Measurements from ENCODE around the gene SUPT20H. TPM values are rescaled to one million over a fixed set of nuclear protein-coding genes. Genes with fewer than 3 reads are reported as not detected.

SUPT20H gene
- total and polyA plus RNA-seq, 2 experiments from 2014 or later: 47.5 to 58.3 TPM

- Histone ChIP-seq H2AFZ (no peak overlapping the region), H3K36me3 (replicated peaks; ENCODE audit: insufficient read depth, low read depth) (no peaks in the 10 kb centered on the region), H4K20me1 (ENCODE audit: insufficient read depth, poor library complexity, severe bottlenecking) (no peaks in the 10 kb centered on the region), H3K27ac (no peak overlapping the region), H3K79me2 (peaks cover 5% of the 10 kb centered on the region), H3K4me1 (ENCODE audit: insufficient read depth) (no peaks in the 10 kb centered on the region), H3K4me2 (no peak overlapping the region), H3K27me3 (no peaks in the 10 kb centered on the region), H3K9me2 (replicated peaks; ENCODE audit: insufficient read depth) (no peaks in the 10 kb centered on the region), H3K9me3 (ENCODE audit: low read depth) (no peaks in the 10 kb centered on the region), H3K4me3 (no peak overlapping the region)
- DNase-seq (ENCODE audit: low spot score): no peak
- TF ChIP-seq EZH2 (IDR thresholded peaks at IDR 0.05; ENCODE audit: borderline replicate concordance) (no peak), CTCF (IDR thresholded peaks at IDR 0.05; ENCODE audit: poor library complexity) (no peak), EZH2phosphoT487 (IDR thresholded peaks at IDR 0.05; ENCODE audit: low read depth, severe bottlenecking, unreplicated experiment) (no peak)
Observed at GRCh38 chr13:37040789-37041188, 18.7 kb downstream of the SUPT20H start.

GRCh38 chr13:37039896-37040295 lies 19.6 kb downstream of the SUPT20H start:
- H3K4me3 ChIP-seq: no peak overlapping the region
- no peaks in the 10 kb centered on the region for H3K36me3 ChIP-seq (replicated peaks; ENCODE audit: insufficient read depth, low read depth)
- DNase-seq (ENCODE audit: low spot score): no peak
- H2AFZ ChIP-seq: no peak overlapping the region
- H3K79me2 ChIP-seq: no peaks in the 10 kb centered on the region
- H3K4me2 ChIP-seq: no peak overlapping the region
- H3K27me3 ChIP-seq: no peaks in the 10 kb centered on the region
- TF ChIP-seq EZH2phosphoT487 (IDR thresholded peaks at IDR 0.05; ENCODE audit: low read depth, severe bottlenecking, unreplicated experiment) (no peak), EZH2 (IDR thresholded peaks at IDR 0.05; ENCODE audit: borderline replicate concordance) (no peak), CTCF (IDR thresholded peaks at IDR 0.05; ENCODE audit: poor library complexity) (no peak)
- H3K27ac ChIP-seq: no peak overlapping the region
- H3K4me1 ChIP-seq (ENCODE audit: insufficient read depth): no peaks in the 10 kb centered on the region
- H3K9me2 ChIP-seq (replicated peaks; ENCODE audit: insufficient read depth): no peaks in the 10 kb centered on the region
- no peaks in the 10 kb centered on the region for H3K9me3 ChIP-seq (ENCODE audit: low read depth)
- no peaks in the 10 kb centered on the region for H4K20me1 ChIP-seq (ENCODE audit: insufficient read depth, poor library complexity, severe bottlenecking)

- Histone ChIP-seq H4K20me1 (ENCODE audit: insufficient read depth, poor library complexity, severe bottlenecking) (no peaks in the 10 kb centered on the region), H3K27ac (no peak overlapping the region), H3K4me2 (no peak overlapping the region), H3K9me3 (ENCODE audit: low read depth) (no peaks in the 10 kb centered on the region), H3K27me3 (no peaks in the 10 kb centered on the region), H3K4me3 (no peak overlapping the region), H3K36me3 (replicated peaks; ENCODE audit: insufficient read depth, low read depth) (no peaks in the 10 kb centered on the region), H3K79me2 (no peaks in the 10 kb centered on the region), H3K4me1 (ENCODE audit: insufficient read depth) (no peaks in the 10 kb centered on the region), H3K9me2 (replicated peaks; ENCODE audit: insufficient read depth) (no peaks in the 10 kb centered on the region), H2AFZ (no peak overlapping the region)
- DNase-seq (ENCODE audit: low spot score): no peak
- TF ChIP-seq EZH2phosphoT487 (IDR thresholded peaks at IDR 0.05; ENCODE audit: low read depth, severe bottlenecking, unreplicated experiment): no peak
- TF ChIP-seq CTCF (IDR thresholded peaks at IDR 0.05; ENCODE audit: poor library complexity): no peak
- TF ChIP-seq EZH2 (IDR thresholded peaks at IDR 0.05; ENCODE audit: borderline replicate concordance): no peak
- WGBS (ENCODE audit: low lambda C conversion rate, missing lambda C conversion rate): 89% methylated on average over 3 of the region's 3 CpGs
Observed at GRCh38 chr13:37037241-37037640, 22.2 kb downstream of the SUPT20H start.

GRCh38 chr13:37029617-37030016 lies 29.9 kb downstream of the SUPT20H start:
- H4K20me1 ChIP-seq (ENCODE audit: insufficient read depth, poor library complexity, severe bottlenecking): no peaks in the 10 kb centered on the region
- H3K4me2 ChIP-seq: no peak overlapping the region
- H3K27ac ChIP-seq: no peak overlapping the region
- no peak overlapping the region for H3K4me3 ChIP-seq
- 90% methylated on average over 4 of the region's 4 CpGs for WGBS (ENCODE audit: low lambda C conversion rate, missing lambda C conversion rate)
- no peak for TF ChIP-seq CTCF (IDR thresholded peaks at IDR 0.05; ENCODE audit: poor library complexity)
- TF ChIP-seq EZH2 (IDR thresholded peaks at IDR 0.05; ENCODE audit: borderline replicate concordance): no peak
- no peak for TF ChIP-seq EZH2phosphoT487 (IDR thresholded peaks at IDR 0.05; ENCODE audit: low read depth, severe bottlenecking, unreplicated experiment)
- H3K27me3 ChIP-seq: no peaks in the 10 kb centered on the region
- no peaks in the 10 kb centered on the region for H3K9me2 ChIP-seq (replicated peaks; ENCODE audit: insufficient read depth)
- DNase-seq (ENCODE audit: low spot score): no peak
- H3K9me3 ChIP-seq (ENCODE audit: low read depth): no peaks in the 10 kb centered on the region
- no peaks in the 10 kb centered on the region for H3K4me1 ChIP-seq (ENCODE audit: insufficient read depth)
- H3K79me2 ChIP-seq: no peaks in the 10 kb centered on the region
- no peak overlapping the region for H2AFZ ChIP-seq
- no peaks in the 10 kb centered on the region for H3K36me3 ChIP-seq (replicated peaks; ENCODE audit: insufficient read depth, low read depth)
